Left forelimb (tissue), 1 donor: ENCODE measurements around the gene SYNJ2.

ENCODE experiments used
- DNase-seq: peaks from one replicate; pipeline ENCODE4 v3.0.0-alpha.2; 2018; ENCODE audit warnings: low spot score

Gene SYNJ2

GRCh38 chr6:158057213-158057987 is 75.7 kb downstream of the SYNJ2 start:
- DNase-seq = no peak

- no peak for DNase-seq
Observed at GRCh38 chr6:158058171-158058651, 76.5 kb downstream of the SYNJ2 start.

- DNase-seq = no peak
Observed at GRCh38 chr6:158059108-158059507, 77.4 kb downstream of the SYNJ2 start.

GRCh38 chr6:158060455-158061360 is 79.0 kb downstream of the SYNJ2 start:
- DNase-seq = peak; percentile 77

GRCh38 chr6:158061361-158061708 is 79.7 kb downstream of the SYNJ2 start:
- DNase-seq = no peak

GRCh38 chr6:158061709-158062461 is 80.2 kb downstream of the SYNJ2 start:
- DNase-seq = no peak

- DNase-seq = no peak
Observed at GRCh38 chr6:158063736-158064135, 82.1 kb downstream of the SYNJ2 start.

GRCh38 chr6:158064725-158065251 is 83.1 kb downstream of the SYNJ2 start:
- no peak for DNase-seq

- DNase-seq = no peak
Observed at GRCh38 chr6:158066136-158066781, 84.6 kb downstream of the SYNJ2 start.

- DNase-seq = no peak
Observed at GRCh38 chr6:158067436-158068015, 85.9 kb downstream of the SYNJ2 start.

- DNase-seq = no peak
Observed at GRCh38 chr6:158068156-158068892, 86.7 kb downstream of the SYNJ2 start.

GRCh38 chr6:158068893-158069799 is 87.5 kb downstream of the SYNJ2 start:
- no peak for DNase-seq

- no peak for DNase-seq
Observed at GRCh38 chr6:158069800-158070195, 88.1 kb downstream of the SYNJ2 start.

- no peak for DNase-seq
Observed at GRCh38 chr6:158070513-158070912, 88.8 kb downstream of the SYNJ2 start.

GRCh38 chr6:158071121-158072082 is 89.7 kb downstream of the SYNJ2 start:
- no peak for DNase-seq

- peak; percentile 78 for DNase-seq
Observed at GRCh38 chr6:158072083-158072721, 90.5 kb downstream of the SYNJ2 start.

GRCh38 chr6:158073776-158074175 is 92.1 kb downstream of the SYNJ2 start:
- DNase-seq = no peak

- no peak for DNase-seq
Observed at GRCh38 chr6:158076548-158076947, 94.9 kb downstream of the SYNJ2 start.
